H1 (cell line): ENCODE results near the gene BCKDHB. TPM values are rescaled to one million over a fixed set of nuclear protein-coding genes. Genes with fewer than 3 reads are reported as not detected.

Experiments
- CTCF ChIA-PET: fragments of 300-600 bp; sonication (Branson Sonifier 250); formaldehyde crosslinking; loops from one replicate; lab custom pipeline; 2021; ENCODE audit not compliant: partially characterized antibody; lab: Charles Lee
- POLR2A ChIA-PET: fragments of 300-600 bp; sonication (Branson Sonifier 250); formaldehyde crosslinking; loops from one replicate; lab custom pipeline; 2021; ENCODE audit warnings: inconsistent platforms; ENCODE audit not compliant: partially characterized antibody; lab: Charles Lee
- DNase-seq, 2 experiments: peaks; one replicate each; pipeline versions ENCODE4 v3.0.0 to v3.0.0-alpha.2; 2010 to 2022; ENCODE audit warnings: low spot score in 2 of 2, low read depth in 1 of 2, mixed read lengths in 1 of 2
- FAIRE-seq: peaks from 2 replicates; lab custom pipeline; 2011; peaks lifted over from hg19 to GRCh38; lab: Jason Lieb, UNC
- H2AFZ ChIP-seq: 2 replicates; pipeline ENCODE4 v1.8.1; 2012; ENCODE audit warnings: low read length, inconsistent platforms
- H2AK5ac ChIP-seq: 2 replicates; pipeline ENCODE4 v1.6.1; 2013; ENCODE audit warnings: low read depth, low read length
- H2BK120ac ChIP-seq: replicated peaks from 2 replicates; pipeline ENCODE3; 2013; ENCODE audit warnings: low read depth, low read length, inconsistent platforms
- H2BK12ac ChIP-seq: 2 replicates; pipeline ENCODE4 v1.6.1; 2013; ENCODE audit warnings: low read depth, low read length
- H2BK15ac ChIP-seq: 2 replicates; pipeline ENCODE4 v1.6.1; 2013; ENCODE audit warnings: low read length
- H2BK20ac ChIP-seq: 2 replicates; pipeline ENCODE4 v1.6.1; 2013; ENCODE audit warnings: low read length
- H2BK5ac ChIP-seq: 2 replicates; pipeline ENCODE4 v1.6.1; 2013; ENCODE audit warnings: low read depth, low read length
- H3K14ac ChIP-seq: 2 replicates; pipeline ENCODE4 v1.6.1; 2013; ENCODE audit warnings: inconsistent platforms; ENCODE audit not compliant: insufficient read length
- H3K18ac ChIP-seq: 2 replicates; pipeline ENCODE4 v1.6.1; 2013; ENCODE audit warnings: low read length; ENCODE audit errors: extremely low read depth
- H3K23ac ChIP-seq: 2 replicates; pipeline ENCODE4 v1.6.1; 2013; ENCODE audit warnings: inconsistent platforms; ENCODE audit not compliant: insufficient read length
- H3K23me2 ChIP-seq: 2 replicates; pipeline ENCODE4 v1.6.1; 2013; ENCODE audit warnings: low read depth, low read length
- H3K27ac ChIP-seq: 2 replicates; pipeline ENCODE4 v1.6.1; 2011; ENCODE audit warnings: low read depth, low read length, inconsistent platforms
- H3K27me3 ChIP-seq, 4 experiments: replicated peaks in 1 of 4; 1 replicate in 1 of 4; 2 replicates in 3 of 4; pipeline versions ENCODE4 v1.6.1 to v1.8.1; 2011 to 2013; ENCODE audit warnings: low read length in 3 of 4, mild to moderate bottlenecking in 3 of 4, inconsistent platforms in 2 of 4, mixed read lengths in 2 of 4, moderate library complexity in 1 of 4; ENCODE audit not compliant: control insufficient read depth in 3 of 4, insufficient read depth in 3 of 4; ENCODE audit errors: extremely low read depth in 1 of 4
- H3K36me3 ChIP-seq, 4 experiments: 2 replicates each; pipeline versions ENCODE4 v1.6.1 to v1.8.1; 2011 to 2013; ENCODE audit warnings: mild to moderate bottlenecking in 4 of 4, low read length in 3 of 4, moderate library complexity in 2 of 4, control low read depth in 1 of 4, inconsistent platforms in 1 of 4; ENCODE audit not compliant: insufficient read depth in 4 of 4, control insufficient read depth in 2 of 4
- H3K4ac ChIP-seq: replicated peaks from 2 replicates; pipeline ENCODE3; 2013; ENCODE audit warnings: low read length, low read depth, mixed read lengths, inconsistent platforms; ENCODE audit not compliant: insufficient read length
- H3K4me1 ChIP-seq, 4 experiments: replicated peaks in 1 of 4; 1 replicate in 1 of 4; 2 replicates in 3 of 4; pipeline versions ENCODE4 v1.6.1 to v1.8.1; 2011 to 2013; ENCODE audit warnings: low read length in 3 of 4, inconsistent platforms in 2 of 4, mixed read lengths in 1 of 4; ENCODE audit not compliant: insufficient read depth in 4 of 4, control insufficient read depth in 3 of 4
- H3K4me2 ChIP-seq, 2 experiments: 2 replicates each; pipeline versions ENCODE4 v1.6.1 to v1.8.1; 2011 to 2013; ENCODE audit warnings: low read depth in 2 of 2, low read length in 2 of 2, control low read depth in 1 of 2, inconsistent platforms in 1 of 2, mild to moderate bottlenecking in 1 of 2; ENCODE audit not compliant: insufficient read depth in 1 of 2
- H3K4me3 ChIP-seq, 4 experiments: fragments of 200-600, 300-600 bp in 1 of 4; sonication (generic), shearing (Covaris generic), sonication (Bioruptor Twin) in 1 of 4; 2 replicates each; pipeline versions ENCODE4 v1.5.1 to v1.8.1; 2011 to 2016; ENCODE audit warnings: low read length in 4 of 4, low read depth in 3 of 4, control low read depth in 2 of 4, inconsistent platforms in 2 of 4, mild to moderate bottlenecking in 2 of 4, mixed read lengths in 1 of 4, moderate library complexity in 1 of 4; ENCODE audit not compliant: insufficient read depth in 2 of 4; ENCODE audit errors: extremely low read depth in 1 of 4
- H3K56ac ChIP-seq: replicated peaks from 2 replicates; pipeline ENCODE3; 2013; ENCODE audit warnings: low read depth, mild to moderate bottlenecking, mixed read lengths, low read length, inconsistent platforms; ENCODE audit not compliant: insufficient read length
- H3K79me1 ChIP-seq: 2 replicates; pipeline ENCODE4 v1.6.1; 2013; ENCODE audit warnings: low read depth, low read length, control low read depth
- H3K79me2 ChIP-seq, 2 experiments: 2 replicates each; pipeline versions ENCODE4 v1.6.1 to v1.8.1; 2012 to 2013; ENCODE audit warnings: low read length in 2 of 2, mild to moderate bottlenecking in 2 of 2, inconsistent platforms in 1 of 2; ENCODE audit not compliant: insufficient read depth in 2 of 2, control insufficient read depth in 1 of 2
- H3K9ac ChIP-seq, 4 experiments: replicated peaks in 1 of 4; 1 replicate in 1 of 4; 2 replicates in 3 of 4; pipeline versions ENCODE4 v1.6.1 to v1.8.1; 2011 to 2013; ENCODE audit warnings: low read depth in 3 of 4, low read length in 3 of 4, control low read depth in 2 of 4, mild to moderate bottlenecking in 2 of 4, moderate library complexity in 2 of 4, inconsistent platforms in 1 of 4; ENCODE audit errors: extremely low read depth in 1 of 4
- H3K9me3 ChIP-seq, 2 experiments: 2 replicates each; pipeline versions ENCODE4 v1.6.1 to v1.8.1; 2012 to 2013; ENCODE audit warnings: mild to moderate bottlenecking in 2 of 2, moderate library complexity in 2 of 2, control low read depth in 1 of 2, inconsistent platforms in 1 of 2, low read depth in 1 of 2, low read length in 1 of 2, mixed read lengths in 1 of 2; ENCODE audit not compliant: insufficient read depth in 2 of 2
- H4K20me1 ChIP-seq, 2 experiments: replicated peaks in 1 of 2; 2 replicates each; pipeline versions ENCODE3 to v1.8.1; 2011 to 2013; ENCODE audit warnings: inconsistent platforms in 2 of 2, low read length in 2 of 2, mild to moderate bottlenecking in 1 of 2; ENCODE audit not compliant: insufficient read depth in 2 of 2, control insufficient read depth in 1 of 2
- H4K5ac ChIP-seq: 2 replicates; pipeline ENCODE4 v1.6.1; 2013; ENCODE audit warnings: low read length, low read depth, mixed read lengths, inconsistent platforms; ENCODE audit not compliant: insufficient read length
- H4K8ac ChIP-seq: 2 replicates; pipeline ENCODE4 v1.8.0; 2013; ENCODE audit warnings: mild to moderate bottlenecking, moderate library complexity, low read length, inconsistent platforms; ENCODE audit not compliant: insufficient read depth; ENCODE audit errors: extremely low read depth
- H4K91ac ChIP-seq: replicated peaks from 2 replicates; pipeline ENCODE3; 2013; ENCODE audit warnings: low read length, mixed read lengths, inconsistent platforms; ENCODE audit not compliant: insufficient read length
- BACH1 ChIP-seq: IDR thresholded peaks from 2 replicates; pipeline ENCODE4 v1.6.1; 2012; ENCODE audit warnings: low read length, improper control_type of control experiment
- CHD2 ChIP-seq: IDR thresholded peaks from 2 replicates; pipeline ENCODE4 v1.6.1; 2012; ENCODE audit warnings: low read length, improper control_type of control experiment
- EZH2 ChIP-seq: fragments of 200-600 bp; sonication (generic); IDR thresholded peaks from 2 replicates; pipeline ENCODE4 v1.7.1; 2012; ENCODE audit warnings: low read depth, mild to moderate bottlenecking, moderate library complexity, low read length, inconsistent platforms; ENCODE audit not compliant: severe bottlenecking
- JUN ChIP-seq: IDR thresholded peaks from 2 replicates; pipeline ENCODE4 v1.6.1; 2011; ENCODE audit warnings: low read depth, mild to moderate bottlenecking, improper control_type of control experiment, low read length
- KDM1A ChIP-seq: fragments of 200-600, 300-600 bp; sonication (generic); IDR thresholded peaks from 2 replicates; pipeline ENCODE4 v1.7.1; 2016; ENCODE audit warnings: mild to moderate bottlenecking, low read length, borderline replicate concordance
- MAX ChIP-seq: IDR thresholded peaks from 2 replicates; pipeline ENCODE4 v1.6.1; 2012; ENCODE audit warnings: inconsistent platforms
- PHF8 ChIP-seq: fragments of 200-600 bp; sonication (generic); conservative IDR thresholded peaks from 2 replicates; pipeline ENCODE4 v1.7.1; 2012; ENCODE audit warnings: low read depth, mild to moderate bottlenecking, inconsistent platforms, low read length, moderate library complexity
- SP1 ChIP-seq: IDR thresholded peaks from 2 replicates; pipeline ENCODE4 v1.6.1; 2011; ENCODE audit warnings: low read depth, low read length
- SP2 ChIP-seq: IDR thresholded peaks from 2 replicates; pipeline ENCODE4 v1.6.1; 2012; ENCODE audit warnings: mild to moderate bottlenecking, low read length, inconsistent platforms
- TBP ChIP-seq: IDR thresholded peaks from 2 replicates; pipeline ENCODE4 v1.6.1; 2011; ENCODE audit warnings: low read depth, low read length, improper control_type of control experiment
- WGBS, 2 experiments: shearing (Covaris generic) in 1 of 2; methylation state at CpG; one replicate each; pipeline versions ENCODE4 v1.1.6 to v1.1.7; 2013 to 2015; ENCODE audit warnings: low lambda C conversion rate in 2 of 2, mixed read lengths in 2 of 2, inconsistent platforms in 1 of 2, low coverage in 1 of 2, missing lambda C conversion rate in 1 of 2; ENCODE audit not compliant: insufficient replicate concordance in 2 of 2, insufficient coverage in 1 of 2, insufficient read length in 1 of 2; ENCODE audit errors: extremely low coverage in 1 of 2, missing lambda C conversion rate in 1 of 2; 5-methylcytosine and 5-hydroxymethylcytosine counted together
- polyA plus RNA-seq, 7 experiments: library from polyadenylated mRNA; depleted of rRNA in 3 of 7; stranded (reverse) in 5 of 7; unstranded in 2 of 7; fragments of >200 nt in 5 of 7; fragments of 200-250 nt in 2 of 7; gene quantifications; 1 replicate in 5 of 7; 2 replicates in 1 of 7; 4 replicates in 1 of 7; pipeline versions ENCODE4 v1.2.1 to v1.2.3, GENCODE V29; 2011 to 2013; ENCODE audit warnings: missing spikeins in 2 of 7, mixed read lengths in 2 of 7
- total RNA-seq: library from RNA; stranded (reverse); fragmentation: NEBNext Ultra II Directional; extraction: Animal tissue kit (Norgen Biotek cat#: 25700); gene quantifications from 2 replicates; pipeline ENCODE4 v1.2.1, GENCODE V29; 2021
- TF ChIP-seq, protein P1 (sequence below): IDR thresholded peaks from 2 replicates; pipeline ENCODE4 v1.6.1; 2012; ENCODE audit warnings: inconsistent platforms

The BCKDHB gene
- total and polyA plus RNA-seq, 2 of the 8 experiments (the other 6 are each of a cell fraction or from before 2014, with no cell fraction given): 22.1 to 30.8 TPM

GRCh38 chr6:80134065-80134464, 27.6 kb downstream of the BCKDHB start:
- Histone ChIP-seq H3K9me3 (peaks cover 0 to 2% of the 10 kb centered on the region in 2 experiments; a peak in 1 of 4 replicates), H3K27ac (no peak overlapping the region), H2BK5ac (no peak overlapping the region), H3K18ac (no peak overlapping the region), H2BK12ac (no peak overlapping the region), H3K79me1 (no peaks in the 10 kb centered on the region), H2AK5ac (no peak overlapping the region), H3K4ac (no peak overlapping the region), H2BK120ac (no peak overlapping the region), H3K27me3 (no peaks in the 10 kb centered on the region), H4K20me1 (no peaks in the 10 kb centered on the region), H2AFZ (no peak overlapping the region), H3K36me3 (peaks cover 0 to 23% (median 2%) of the 10 kb centered on the region in 4 experiments; a peak in 4 of 8 replicates), H3K9ac (no peak overlapping the region), H4K8ac (no peak overlapping the region), H3K56ac (no peak overlapping the region), H3K23ac (no peak overlapping the region), H2BK15ac (no peak overlapping the region), H3K23me2 (no peaks in the 10 kb centered on the region), H3K79me2 (no peaks in the 10 kb centered on the region), H4K5ac (no peak overlapping the region), H3K4me3 (no peak overlapping the region), H3K14ac (no peak overlapping the region), H3K4me1 (no peaks in the 10 kb centered on the region; a peak in 1 of 7 replicates), H3K4me2 (no peak overlapping the region), H4K91ac (no peak overlapping the region), H2BK20ac (no peak overlapping the region)
- TF ChIP-seq CHD2: no peak
- TF ChIP-seq, protein P1, sequence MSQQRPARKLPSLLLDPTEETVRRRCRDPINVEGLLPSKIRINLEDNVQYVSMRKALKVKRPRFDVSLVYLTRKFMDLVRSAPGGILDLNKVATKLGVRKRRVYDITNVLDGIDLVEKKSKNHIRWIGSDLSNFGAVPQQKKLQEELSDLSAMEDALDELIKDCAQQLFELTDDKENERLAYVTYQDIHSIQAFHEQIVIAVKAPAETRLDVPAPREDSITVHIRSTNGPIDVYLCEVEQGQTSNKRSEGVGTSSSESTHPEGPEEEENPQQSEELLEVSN: no peak
- no peak for TF ChIP-seq BACH1
- TF ChIP-seq PHF8: no peak
- TF ChIP-seq SP1: no peak
- no peak for TF ChIP-seq KDM1A
- TF ChIP-seq EZH2: no peak
- TF ChIP-seq TBP: no peak
- no peak for TF ChIP-seq JUN
- no peak for TF ChIP-seq SP2
- TF ChIP-seq MAX: no peak
- FAIRE-seq (no peak), DNase-seq (no peak)
- ChIA-PET POLR2A (no interaction called here), CTCF (interaction anchor here (1.1 kb wide), 1 partner anchor 185 kb away, joined by 3 read pairs; no protein-coding TSS in a partner anchor)
- 95% methylated on average over 1 of the region's 1 CpG; no CpG with 5 or more reads in 1 of the 2 experiments for WGBS, 2 experiments
